Liver (tissue), 3 donors: ENCODE data around the gene USP15.

ENCODE experiments used
- ATF3 ChIP-seq: IDR thresholded peaks from 2 replicates; pipeline ENCODE4 v1.6.1; 2016; ENCODE audit warnings: antibody characterized with exemption
- CTCF ChIP-seq: fragments of 150-350 bp; IDR thresholded peaks from 2 replicates; pipeline ENCODE4 v1.5.1; 2017; ENCODE audit warnings: improper control_type of control experiment, low read depth, low read length; ENCODE audit not compliant: missing input control
- HNF4G ChIP-seq: IDR thresholded peaks from 2 replicates; pipeline ENCODE4 v1.6.1; 2016; ENCODE audit warnings: antibody characterized with exemption
- REST ChIP-seq: IDR thresholded peaks from 2 replicates; pipeline ENCODE4 v1.6.1; 2016; ENCODE audit warnings: antibody characterized with exemption, mild to moderate bottlenecking
- YY1 ChIP-seq: IDR thresholded peaks from 2 replicates; pipeline ENCODE4 v1.6.1; 2016; ENCODE audit warnings: antibody characterized with exemption, mild to moderate bottlenecking
- ZBTB33 ChIP-seq: IDR thresholded peaks from 2 replicates; pipeline ENCODE4 v1.6.1; 2016; ENCODE audit warnings: antibody characterized with exemption
- donor health status: healthy.
- donor health status: healthy.

GRCh38 chr12:62261876-62262517 lies 1.8 kb downstream of the USP15 start:
- TF ChIP-seq CTCF (no peak), ATF3 (no peak), HNF4G (no peak), REST (no peak), ZBTB33 (no peak), YY1 (no peak)
